ENCODE data around the gene ALS2.
A peak's percentile ranks its signal among the peaks of the same experiment; 100 is the strongest.
"Not testable (repeated sequence)": the region's sequence is repeated elsewhere in the genome, so short reads cannot be mapped to it uniquely, and the experiment has no call there.

The ALS2 gene

DNA sequence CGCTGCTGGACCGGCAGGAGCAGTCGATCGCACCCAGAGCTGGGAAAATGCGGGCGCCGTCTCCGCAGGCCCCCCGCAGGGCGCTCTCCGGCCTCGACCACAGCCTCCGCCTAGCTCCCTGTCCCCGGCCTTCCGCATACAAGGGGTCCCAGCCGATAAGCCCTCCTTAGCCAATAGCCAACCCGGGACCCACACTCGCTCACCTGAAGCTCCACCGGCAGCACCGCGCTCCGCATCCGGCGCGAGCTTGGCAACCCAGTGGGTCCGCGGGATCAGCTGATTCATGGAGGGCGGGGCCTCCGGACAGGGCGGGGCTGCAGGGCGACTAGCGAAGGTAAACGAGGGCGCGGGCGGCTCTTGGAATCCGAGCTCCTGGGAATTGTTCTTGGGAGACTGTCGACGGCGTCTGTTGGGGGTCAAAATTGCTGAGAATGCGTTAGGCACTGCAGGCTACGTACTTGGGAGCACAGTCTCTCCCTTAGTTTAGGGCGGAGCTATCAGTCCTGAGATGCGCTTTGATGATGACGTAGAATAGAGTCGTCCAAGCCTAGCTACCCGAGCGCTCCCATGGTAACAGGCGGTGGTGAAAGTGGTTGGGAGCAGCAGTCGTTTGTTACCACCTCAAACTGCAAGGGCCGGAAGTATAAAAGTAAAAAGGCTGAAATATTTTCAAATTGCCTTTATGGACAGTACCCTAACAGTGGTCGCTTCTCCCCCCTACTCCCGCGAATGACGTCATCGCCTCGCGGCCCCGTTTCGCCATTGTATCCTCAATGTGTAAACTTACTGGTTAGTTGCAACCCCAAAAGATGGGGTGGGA, at the start of gene ALS2:
ALS2 (minus strand) TSS at position 260 of the 820 bp plus-strand sequence. CDS start 12,048 bp downstream, outside the sequence.
- DNase-seq (ENCODE audit: low read depth in 2 of 2) = peak; percentile 88 to 92

- DNase-seq (ENCODE audit: low read depth in 2 of 2) = no peak
Observed at GRCh38 chr2:201828220-201828619, 47.5 kb upstream of the ALS2 start.

DNA sequence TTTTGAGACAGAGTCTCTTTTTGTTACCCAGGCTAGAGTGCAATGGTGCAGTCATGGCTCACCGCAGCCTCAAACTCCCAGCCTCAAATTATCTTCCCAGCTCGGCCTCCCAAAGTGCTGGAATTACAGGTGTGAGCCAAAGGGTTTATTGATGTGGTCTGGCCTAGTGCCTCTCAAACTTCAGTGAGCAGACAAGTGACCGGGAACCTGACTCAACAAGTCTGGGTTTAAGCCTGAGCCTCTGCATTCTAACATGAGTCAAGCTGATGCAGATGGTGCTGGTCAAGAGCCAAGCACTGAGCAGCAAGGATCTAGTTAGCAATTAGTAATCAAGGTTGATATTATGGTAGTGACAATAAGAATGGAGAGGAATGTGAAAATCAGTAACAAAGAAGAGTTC, 46.9 kb upstream of the ALS2 start:
- DNase-seq (ENCODE audit: low read depth in 2 of 2) = no peak

DNA sequence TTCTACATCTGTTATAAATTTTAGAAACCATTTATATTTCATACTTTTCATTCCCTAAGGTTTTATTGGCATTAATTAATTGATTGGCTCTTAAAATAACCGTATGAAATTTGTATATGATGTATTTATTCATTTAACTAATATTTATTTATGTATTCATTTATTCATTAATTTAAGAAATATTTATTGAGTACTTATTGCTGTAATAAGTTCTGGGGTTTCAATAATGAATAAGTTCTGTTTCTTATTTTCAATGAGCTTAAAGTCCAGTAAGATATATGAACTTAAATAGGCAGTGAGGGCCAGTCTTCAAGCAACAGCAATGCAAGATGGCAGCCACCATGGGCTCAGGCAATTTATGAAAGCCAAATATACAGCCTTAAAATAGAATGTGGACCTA, 43.5 kb upstream of the ALS2 start:
- no peak for DNase-seq (ENCODE audit: low read depth in 2 of 2)

- no peak for DNase-seq (ENCODE audit: low read depth in 2 of 2)
Observed at GRCh38 chr2:201821080-201821479, 40.3 kb upstream of the ALS2 start.

DNA sequence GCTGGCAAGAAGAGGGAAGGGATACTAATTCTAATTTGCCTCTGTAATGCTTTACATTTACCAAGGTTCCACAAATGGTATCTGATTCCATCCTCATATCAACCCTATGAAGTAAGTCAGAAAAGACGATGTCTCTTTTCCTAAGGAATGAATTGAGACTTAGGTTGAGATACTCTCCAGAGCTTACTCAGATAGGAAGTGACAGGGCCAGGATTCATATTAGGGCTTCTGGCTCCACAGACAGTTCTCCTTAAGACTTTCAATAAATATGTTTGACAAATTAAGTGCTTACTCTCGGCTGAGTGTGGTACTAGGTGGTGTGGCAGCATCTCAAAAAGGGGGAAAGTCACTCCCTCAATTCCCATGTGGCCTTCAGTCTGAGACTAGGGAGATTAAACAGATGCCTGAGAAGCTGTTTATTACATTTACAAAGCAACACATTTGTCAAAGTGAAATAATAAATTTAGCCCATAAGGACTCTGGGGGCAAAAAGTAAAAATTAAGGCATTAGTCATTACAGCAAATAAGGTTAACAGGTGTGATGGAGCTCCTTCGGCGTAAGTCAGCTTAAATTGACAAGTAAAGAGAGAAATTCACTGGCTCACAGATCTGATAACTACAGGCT, 39.8 kb upstream of the ALS2 start:
- DNase-seq (ENCODE audit: low read depth in 2 of 2) = no peak

DNA sequence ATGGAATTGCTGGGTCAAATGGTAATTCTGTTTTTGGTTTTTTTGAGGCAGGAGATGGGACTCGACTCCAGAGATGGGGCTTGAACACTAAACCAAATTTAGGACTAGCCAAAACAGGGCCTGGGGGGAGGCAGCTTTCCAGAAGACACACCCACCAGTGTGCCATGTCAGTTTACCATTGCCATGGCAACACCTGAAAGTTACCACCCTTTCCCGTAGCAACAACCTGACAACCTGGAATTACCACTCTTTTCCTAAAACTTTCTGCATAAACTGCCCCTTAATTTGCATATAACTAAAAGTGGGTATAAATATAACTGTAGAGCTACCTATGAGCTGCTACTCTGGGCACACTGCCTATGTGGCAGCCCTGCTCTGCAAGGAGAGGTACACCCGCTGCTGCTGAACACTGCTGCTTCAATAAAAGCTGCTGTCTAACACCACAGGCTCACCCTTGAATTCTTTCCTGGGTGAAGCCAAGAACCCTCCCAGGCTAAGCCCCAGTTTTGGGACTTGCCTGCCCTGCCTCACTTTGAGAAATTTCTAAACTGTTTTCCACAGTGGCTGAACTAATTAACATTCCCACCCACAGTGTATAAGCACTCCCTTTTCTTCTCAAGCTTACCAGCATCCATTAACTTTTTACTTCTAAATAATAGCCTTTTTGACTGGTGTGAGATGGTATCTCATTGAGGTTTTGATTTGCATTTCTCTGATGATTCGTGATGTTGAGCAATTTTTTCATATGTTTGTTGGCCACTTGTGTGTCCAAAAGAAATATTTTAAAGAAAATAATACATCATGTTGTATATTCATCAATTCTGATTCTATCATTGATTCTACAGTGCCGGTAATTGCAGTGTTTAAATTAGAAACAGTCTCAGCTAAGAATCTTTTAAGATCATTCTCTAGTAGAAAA, 36.2 kb upstream of the ALS2 start:
- DNase-seq (ENCODE audit: low read depth in 2 of 2) = no peak

DNA sequence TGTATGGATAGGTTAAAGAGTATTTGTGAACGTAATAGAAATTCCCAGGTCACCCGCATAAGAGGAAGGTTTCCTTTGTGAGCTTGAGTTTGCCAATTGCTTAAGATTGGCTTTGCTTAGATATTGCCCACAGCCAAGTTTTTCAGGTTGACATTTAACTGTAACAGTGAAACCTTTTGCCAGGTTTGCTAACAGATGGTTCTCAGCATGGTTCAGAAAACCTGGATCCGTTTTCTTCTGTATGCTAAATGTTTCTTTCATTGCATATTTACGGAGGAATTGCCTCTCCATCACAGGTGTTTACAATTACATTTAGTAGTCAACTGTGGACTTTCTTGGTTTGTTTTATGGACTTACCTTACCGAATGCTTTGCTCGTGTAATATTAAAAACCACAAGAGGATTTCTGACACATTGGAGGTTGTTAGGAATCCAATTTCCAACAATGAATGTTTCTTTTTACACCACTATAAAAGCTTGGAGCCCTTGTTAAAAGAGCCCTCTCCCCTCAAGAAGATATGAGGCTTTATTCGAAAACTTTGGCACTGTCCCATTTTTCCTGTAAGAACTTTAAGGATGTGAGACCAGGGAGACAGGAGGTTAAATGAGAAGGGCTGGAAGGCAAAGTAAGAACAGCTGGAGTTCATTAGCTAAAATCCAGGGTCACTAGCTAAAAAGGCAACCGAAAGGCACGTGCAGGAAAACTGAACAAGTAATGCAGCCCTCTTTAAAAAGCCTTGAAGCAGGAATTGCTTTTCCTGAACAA, 33.4 kb upstream of the ALS2 start:
- no peak for DNase-seq (ENCODE audit: low read depth in 2 of 2)

GRCh38 chr2:201810604-201811003, 29.9 kb upstream of the ALS2 start:
- DNase-seq (ENCODE audit: low read depth in 2 of 2) = not testable (repeated sequence)

- no peak for DNase-seq (ENCODE audit: low read depth in 2 of 2)
Observed at GRCh38 chr2:201809633-201810032, 28.9 kb upstream of the ALS2 start.

- no peak for DNase-seq (ENCODE audit: low read depth in 2 of 2)
Observed at GRCh38 chr2:201808027-201808426, 27.3 kb upstream of the ALS2 start.

- DNase-seq (ENCODE audit: low read depth in 2 of 2) = no peak
Observed at GRCh38 chr2:201807452-201807999, 26.8 kb upstream of the ALS2 start.

DNA sequence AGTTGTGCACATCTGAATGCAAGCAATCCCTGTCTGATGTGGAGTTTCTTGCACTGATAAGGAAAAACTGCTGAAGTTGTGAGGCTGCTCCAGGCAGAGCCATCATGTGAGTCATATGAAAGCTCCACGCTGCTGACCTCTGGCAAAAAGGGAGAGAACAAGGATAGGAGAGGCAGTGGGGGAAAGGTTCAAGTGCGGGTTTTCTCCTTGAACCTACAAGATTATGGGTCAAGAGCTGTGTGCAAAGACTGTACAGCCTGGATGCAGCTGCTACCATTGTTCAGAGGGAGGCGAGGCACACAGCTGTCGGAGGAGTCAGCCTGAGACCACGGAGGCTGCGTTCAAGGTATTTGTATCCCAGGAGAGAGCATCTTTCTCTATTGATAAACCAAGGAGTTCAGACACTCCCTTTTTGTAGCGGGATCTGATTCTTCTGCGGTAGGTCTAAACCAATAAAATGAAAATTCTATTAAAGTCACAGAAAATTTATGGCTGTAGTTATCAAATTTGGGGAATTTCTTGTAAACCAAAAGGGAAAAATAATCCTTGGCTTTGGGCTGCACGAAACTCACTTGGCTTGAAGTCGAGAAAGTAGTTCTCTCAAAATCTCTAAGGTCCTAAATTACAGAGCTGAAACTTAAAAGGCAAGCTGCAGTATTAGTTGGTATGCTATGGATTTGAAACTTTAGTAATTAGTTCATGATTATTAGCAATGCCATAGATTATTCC, 25.9 kb upstream of the ALS2 start, which contains the start of gene CDK15:
CDK15 (plus strand) TSS at position 96 of the 729 bp plus-strand sequence; CDS start at position 224, 128 bp downstream.
- DNase-seq (ENCODE audit: low read depth in 2 of 2) = no peak

DNA sequence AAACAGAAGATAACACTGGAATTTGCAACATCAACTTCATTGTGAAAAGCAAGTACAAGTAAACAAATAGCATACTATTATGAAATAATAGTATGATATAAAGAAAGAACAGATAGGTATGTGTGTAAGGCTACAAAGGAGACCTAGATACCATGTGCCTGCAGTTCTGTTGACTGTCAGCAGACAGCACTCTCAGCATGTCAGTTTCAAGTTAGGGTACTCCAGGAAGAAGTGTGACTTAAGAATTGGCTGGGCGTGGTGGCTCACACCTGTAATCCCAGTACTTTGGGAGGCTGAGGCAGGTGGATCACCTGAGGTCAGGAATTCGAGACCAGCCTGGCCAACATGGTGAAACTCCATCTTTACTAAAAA, 18.2 kb upstream of the ALS2 start:
- DNase-seq (ENCODE audit: low read depth in 2 of 2) = not testable (repeated sequence)

DNA sequence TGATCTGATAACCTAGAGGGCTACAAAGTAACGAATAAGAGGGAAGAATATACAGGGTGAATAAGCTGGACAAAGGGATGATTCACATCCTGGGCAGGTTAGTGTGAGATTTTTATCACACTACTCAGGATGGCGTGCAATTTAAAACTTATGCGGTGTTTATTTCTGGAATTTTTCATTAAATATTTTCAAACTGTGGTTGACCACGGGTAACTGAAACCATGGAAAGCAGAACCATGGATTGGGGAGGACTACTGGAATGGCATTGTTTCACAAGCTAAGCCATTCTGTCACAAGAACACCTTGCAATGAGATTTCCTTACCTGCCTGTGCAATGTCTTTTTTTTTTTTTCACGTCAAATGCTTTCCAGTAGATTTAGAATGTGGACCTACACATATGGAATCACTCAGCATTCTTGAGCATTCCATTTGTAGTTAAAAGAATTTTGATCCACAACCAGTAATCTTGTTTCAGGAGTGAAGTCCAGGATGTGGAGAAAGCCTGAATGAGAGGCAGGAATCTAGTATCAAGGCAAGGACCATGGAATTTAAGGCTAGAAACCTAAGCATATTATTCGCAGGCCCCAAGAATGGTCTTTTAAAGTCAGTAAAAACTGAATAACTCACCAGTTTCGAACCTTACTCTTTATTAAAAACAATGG, 17.6 kb upstream of the ALS2 start:
- DNase-seq (ENCODE audit: low read depth in 2 of 2) = no peak

DNA sequence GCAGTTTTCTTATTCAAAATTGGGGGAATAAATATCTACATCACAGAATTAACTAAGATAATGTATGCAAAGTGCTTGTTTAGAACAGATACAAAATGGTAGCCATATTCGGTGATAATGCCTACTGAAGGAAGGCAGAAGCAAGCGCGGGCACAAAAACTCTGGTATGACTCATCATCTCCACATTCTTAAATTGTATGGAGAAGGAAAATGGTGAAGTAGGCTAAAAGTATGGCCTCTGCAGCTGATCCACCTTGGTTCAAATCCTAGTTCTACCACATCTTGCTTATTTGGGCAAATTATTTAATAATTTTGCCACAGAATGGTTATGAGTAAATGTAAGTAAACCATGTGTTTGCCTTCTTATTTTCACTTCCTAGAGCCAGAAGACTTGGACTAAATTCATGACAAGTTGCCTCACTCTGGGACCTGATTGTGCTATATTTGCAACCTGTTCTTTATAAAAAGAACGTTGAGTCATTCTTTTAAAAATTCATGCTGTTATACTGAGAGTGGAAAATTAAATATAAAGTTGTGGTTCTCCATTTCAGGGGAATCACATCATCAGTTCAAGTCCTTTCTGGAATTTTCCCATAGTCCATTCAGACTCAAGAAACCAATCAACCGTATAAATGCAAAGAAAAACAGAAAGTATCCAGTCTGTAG, 16.6 kb upstream of the ALS2 start:
- DNase-seq (ENCODE audit: low read depth in 2 of 2) = no peak

DNA sequence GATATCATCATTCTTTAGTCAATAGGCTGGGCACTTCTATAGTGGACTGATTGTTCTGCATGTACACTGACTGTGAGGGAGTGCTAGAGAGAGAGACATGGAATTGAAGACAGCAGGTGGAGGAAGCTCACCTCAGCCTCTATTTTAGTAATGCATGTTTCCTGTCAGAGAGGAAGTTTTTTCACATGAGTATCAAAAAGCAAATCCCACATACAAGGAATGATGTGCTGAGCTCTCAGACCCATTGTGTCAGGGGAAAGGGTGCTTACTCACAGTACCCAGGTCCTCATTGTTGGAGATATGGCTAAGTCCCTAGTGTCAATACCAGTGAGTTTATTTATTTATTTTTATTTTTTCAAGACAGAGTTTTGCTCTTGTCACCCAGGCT, 15.7 kb upstream of the ALS2 start:
- no peak for DNase-seq (ENCODE audit: low read depth in 2 of 2)

- DNase-seq (ENCODE audit: low read depth in 2 of 2) = no peak
Observed at GRCh38 chr2:201795607-201796477, 15.1 kb upstream of the ALS2 start.
